Body of pancreas (tissue), 4 donors: ENCODE measurements around the gene EFNB1. TPM values are rescaled to one million over a fixed set of nuclear protein-coding genes. Genes with fewer than 3 reads are reported as not detected.

Experiments
- ATAC-seq: fragments of 150-250 bp; one replicate; pipeline ENCODE4 v1.9.1; 2016
- DNase-seq, 4 donors: peaks; one replicate each; pipeline ENCODE4 v3.0.0-alpha.2; 2019
- H3K27ac ChIP-seq, 4 donors: fragments of 200-600 bp; sonication (generic); 1 replicate in 3 of 4; 2 replicates in 1 of 4; pipeline versions ENCODE4 v1.5.1 to v1.6.1; 2016 to 2019; ENCODE audit warnings: mild to moderate bottlenecking in 1 of 4, mixed read lengths in 1 of 4, moderate library complexity in 1 of 4
- H3K27me3 ChIP-seq, 2 donors: fragments of 200-600 bp; sonication (generic); one replicate each; pipeline ENCODE4 v1.6.0; 2016; ENCODE audit warnings: mild to moderate bottlenecking in 1 of 2
- H3K36me3 ChIP-seq, 2 donors: fragments of 200-600 bp; sonication (generic); replicated peaks in 1 of 2; 2 replicates each; pipeline ENCODE4 v1.5.1; 2016; ENCODE audit warnings: low read depth in 2 of 2; ENCODE audit not compliant: insufficient read depth in 1 of 2
- H3K4me1 ChIP-seq: fragments of 200-600 bp; sonication (generic); one replicate; pipeline ENCODE4 v1.6.0; 2016
- H3K4me3 ChIP-seq, 2 donors: fragments of 200-600 bp; sonication (generic); 1 replicate in 1 of 2; 2 replicates in 1 of 2; pipeline ENCODE4 v1.5.1; 2016 to 2019
- H3K9me3 ChIP-seq, 3 donors: fragments of 200-600 bp; sonication (generic); 1 replicate in 2 of 3; 2 replicates in 1 of 3; pipeline ENCODE4 v1.5.1; 2016
- POLR2A ChIP-seq, 3 donors: fragments of 450-650 bp; IDR thresholded peaks; one replicate each; pipeline ENCODE4 v1.6.1; 2016; ENCODE audit warnings: antibody characterized with exemption in 3 of 3, mild to moderate bottlenecking in 2 of 3
- WGBS, 2 donors: methylation state at CpG; one replicate each; pipeline ENCODE4 v1.1.5; 2017; 5-methylcytosine and 5-hydroxymethylcytosine counted together
- intact Hi-C: fragments of 100-400 bp; cut with DNase I; formaldehyde crosslinking; loops from one replicate; pipeline ENCODE4 v1.15.1; 2023
- total RNA-seq, 2 donors: library from RNA; depleted of rRNA; stranded (reverse); fragments of >200 nt; gene quantifications; one replicate each; pipeline ENCODE4 v1.1.0, GENCODE V29; 2016
- TF ChIP-seq, protein P1 (sequence below), 7 experiments: fragments of 450-650 bp in 4 of 7; fragments of 200-600 bp in 3 of 7; sonication (generic) in 3 of 7; IDR thresholded peaks; one replicate each; pipeline ENCODE4 v1.5.1; 2016 to 2019; ENCODE audit warnings: antibody characterized with exemption in 7 of 7

Gene EFNB1
- total RNA-seq, 2 donors from 2014 or later = 10.9 to 12.5 TPM

GRCh38 chrX:68838571-68838910 is 9.7 kb downstream of the EFNB1 start:
- peaks cover 17% of the 10 kb centered on the region for H3K4me1 ChIP-seq
- no peaks in the 10 kb centered on the region for H3K36me3 ChIP-seq
- TF ChIP-seq, protein P1, sequence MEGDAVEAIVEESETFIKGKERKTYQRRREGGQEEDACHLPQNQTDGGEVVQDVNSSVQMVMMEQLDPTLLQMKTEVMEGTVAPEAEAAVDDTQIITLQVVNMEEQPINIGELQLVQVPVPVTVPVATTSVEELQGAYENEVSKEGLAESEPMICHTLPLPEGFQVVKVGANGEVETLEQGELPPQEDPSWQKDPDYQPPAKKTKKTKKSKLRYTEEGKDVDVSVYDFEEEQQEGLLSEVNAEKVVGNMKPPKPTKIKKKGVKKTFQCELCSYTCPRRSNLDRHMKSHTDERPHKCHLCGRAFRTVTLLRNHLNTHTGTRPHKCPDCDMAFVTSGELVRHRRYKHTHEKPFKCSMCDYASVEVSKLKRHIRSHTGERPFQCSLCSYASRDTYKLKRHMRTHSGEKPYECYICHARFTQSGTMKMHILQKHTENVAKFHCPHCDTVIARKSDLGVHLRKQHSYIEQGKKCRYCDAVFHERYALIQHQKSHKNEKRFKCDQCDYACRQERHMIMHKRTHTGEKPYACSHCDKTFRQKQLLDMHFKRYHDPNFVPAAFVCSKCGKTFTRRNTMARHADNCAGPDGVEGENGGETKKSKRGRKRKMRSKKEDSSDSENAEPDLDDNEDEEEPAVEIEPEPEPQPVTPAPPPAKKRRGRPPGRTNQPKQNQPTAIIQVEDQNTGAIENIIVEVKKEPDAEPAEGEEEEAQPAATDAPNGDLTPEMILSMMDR (IDR thresholded peaks at IDR 0.05) = no peak
- no peak for TF ChIP-seq POLR2A (IDR thresholded peaks at IDR 0.05)
- no peak overlapping the region for H3K4me3 ChIP-seq
- WGBS, 2 donors = 83 to 88% methylated on average over 1 to 6 of the region's 8 CpGs
- no peak for ATAC-seq
- no peak for DNase-seq
- intact Hi-C loops = no loop called here
- no peak overlapping the region for H3K27ac ChIP-seq
- H3K9me3 ChIP-seq = no peaks in the 10 kb centered on the region
- H3K27me3 ChIP-seq = no peaks in the 10 kb centered on the region

GRCh38 chrX:68839771-68840170 is 10.9 kb downstream of the EFNB1 start:
- Histone ChIP-seq H3K4me1 (peaks cover 17% of the 10 kb centered on the region), H3K9me3 (no peaks in the 10 kb centered on the region), H3K36me3 (no peaks in the 10 kb centered on the region), H3K27me3 (no peaks in the 10 kb centered on the region), H3K27ac (no peak overlapping the region), H3K4me3 (no peak overlapping the region)
- intact Hi-C loops = no loop called here
- no peak for TF ChIP-seq POLR2A (IDR thresholded peaks at IDR 0.05)
- TF ChIP-seq, protein P1 (IDR thresholded peaks at IDR 0.05) = no peak
- 92% methylated on average over 2 of the region's 4 CpGs; no CpG with 5 or more reads in 1 of the 2 donors for WGBS, 2 donors
- no peak for ATAC-seq
- DNase-seq = no peak

- TF ChIP-seq, protein P1 (IDR thresholded peaks at IDR 0.05) = no peak
- TF ChIP-seq POLR2A (IDR thresholded peaks at IDR 0.05) = no peak
- Histone ChIP-seq H3K27ac (no peak overlapping the region), H3K4me1 (peaks cover 17% of the 10 kb centered on the region), H3K4me3 (no peak overlapping the region), H3K27me3 (no peaks in the 10 kb centered on the region), H3K36me3 (no peaks in the 10 kb centered on the region), H3K9me3 (no peaks in the 10 kb centered on the region)
- intact Hi-C loops = no loop called here
- WGBS, 2 donors = 75% methylated on average over 8 of the region's 22 CpGs; no CpG with 5 or more reads in 1 of the 2 donors
- DNase-seq = no peak
- ATAC-seq = no peak
These were observed 11.4 kb downstream of the EFNB1 start for GRCh38 chrX:68840256-68840655.

DNA sequence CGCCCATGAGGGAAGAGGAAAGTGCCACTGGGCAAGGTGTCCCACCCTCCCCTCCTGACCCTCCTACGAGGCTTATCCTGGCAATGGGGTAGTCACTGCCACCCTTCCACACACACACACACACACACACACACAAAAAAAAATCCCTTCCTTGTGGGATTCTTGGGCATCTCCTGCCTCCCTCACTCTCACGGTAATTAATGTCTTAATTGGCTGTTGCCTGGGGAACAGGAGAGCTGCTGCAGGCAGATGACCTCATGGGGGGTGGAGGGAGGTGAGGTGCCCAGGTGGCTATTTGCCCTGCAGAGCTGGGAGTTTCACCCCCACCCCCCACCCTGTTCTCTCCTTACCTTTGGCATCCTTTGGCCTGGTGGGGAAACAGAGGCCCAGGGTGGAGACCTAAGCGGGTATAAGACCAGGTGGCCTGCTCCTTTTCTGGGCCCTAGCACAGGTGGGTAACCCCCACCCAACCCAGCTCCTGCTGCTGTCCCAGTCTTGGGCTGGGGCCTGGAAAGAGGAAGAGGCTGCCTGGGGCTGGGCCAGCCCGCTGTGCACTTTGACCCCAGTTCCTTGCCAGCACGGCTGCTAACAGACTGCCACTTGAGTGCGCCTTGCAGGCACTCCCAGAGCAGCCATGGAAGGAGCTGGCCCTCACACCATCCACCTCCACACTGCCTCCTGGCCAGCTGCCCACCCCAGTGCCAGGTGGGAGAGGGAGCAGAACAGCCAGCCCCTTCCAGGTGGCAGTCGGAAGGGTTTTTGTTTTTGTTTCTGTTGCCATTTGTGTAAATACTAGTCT is 12.6 kb downstream of the EFNB1 start:
- TF ChIP-seq, protein P1 (IDR thresholded peaks at IDR 0.05) = no peak
- TF ChIP-seq POLR2A (IDR thresholded peaks at IDR 0.05) = no peak
- Histone ChIP-seq H3K4me3 (no peak overlapping the region), H3K36me3 (no peaks in the 10 kb centered on the region), H3K27ac (peak overlapping the region in 1 of 4 donors; percentile 28), H3K9me3 (no peaks in the 10 kb centered on the region), H3K4me1 (peaks cover 17% of the 10 kb centered on the region), H3K27me3 (no peaks in the 10 kb centered on the region)
- 33 to 43% methylated on average over 1 to 7 of the region's 8 CpGs for whole genome bisulfite sequencing, 2 donors
- intact Hi-C loops = no loop called here
- DNase-seq (peak; percentile 65 to 86 (median 78)), ATAC-seq (peak; percentile 82)

DNA sequence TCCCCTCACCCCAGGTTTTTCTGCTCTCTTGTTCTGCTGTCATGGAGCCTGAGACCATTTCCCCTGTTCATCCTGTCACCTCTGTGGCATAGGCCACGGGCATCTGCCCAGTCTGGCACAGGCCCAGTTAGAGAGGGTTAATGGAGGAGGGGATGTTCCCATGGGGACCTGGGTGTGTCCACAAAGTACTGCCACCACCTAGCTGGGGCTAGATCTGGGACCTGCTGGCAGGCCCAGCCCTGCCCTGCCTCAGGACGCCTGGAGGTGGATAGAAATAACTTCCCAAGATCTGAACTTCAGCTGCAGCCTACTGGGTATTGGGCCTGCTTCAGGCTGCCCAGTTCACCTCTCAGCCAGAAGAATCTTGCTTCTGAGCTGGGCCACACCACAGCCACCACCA is 13.5 kb downstream of the EFNB1 start:
- 50% methylated on average over 1 of the region's 2 CpGs; no CpG with 5 or more reads in 1 of the 2 donors for WGBS, 2 donors
- H3K4me3 ChIP-seq = no peak overlapping the region
- intact Hi-C loops = no loop called here
- no peak for DNase-seq
- H3K9me3 ChIP-seq = no peaks in the 10 kb centered on the region
- H3K36me3 ChIP-seq = no peaks in the 10 kb centered on the region
- no peaks in the 10 kb centered on the region for H3K27me3 ChIP-seq
- peaks cover 17% of the 10 kb centered on the region for H3K4me1 ChIP-seq
- TF ChIP-seq, protein P1 (IDR thresholded peaks at IDR 0.05) = no peak
- no peak for TF ChIP-seq POLR2A (IDR thresholded peaks at IDR 0.05)
- peak overlapping the region in 1 of 4 donors; percentile 25 for H3K27ac ChIP-seq
- ATAC-seq = no peak
